ENCODE results near the gene NUBP2. TPM values are rescaled to one million over a fixed set of nuclear protein-coding genes. Genes with fewer than 3 reads are reported as not detected.

NUBP2 gene
- total and polyA plus RNA-seq, 4 donors = 28.9 to 80.9 (median 54.1) TPM

GRCh38 chr16:1790261-1790610 lies 7.5 kb downstream of the NUBP2 start:
- Histone ChIP-seq H3K4me1 (ENCODE audit: control insufficient read depth in 4 of 4, insufficient read depth in 4 of 4, low read length in 3 of 4) (peaks cover 20 to 73% (median 51%) of the 10 kb centered on the region in 4 donors), H3K4me3 (ENCODE audit: low read depth in 1 of 3, low read length in 3 of 3) (no peak overlapping the region), H3K36me3 (ENCODE audit: control insufficient read depth in 4 of 4, insufficient read depth in 3 of 4, low read depth in 1 of 4, low read length in 3 of 4) (peaks cover 0 to 34% (median 5%) of the 10 kb centered on the region in 4 donors), H3K27me3 (ENCODE audit: control insufficient read depth in 4 of 4, insufficient read depth in 4 of 4, low read length in 3 of 4) (no peaks in the 10 kb centered on the region), H3K9ac (ENCODE audit: low read depth in 1 of 2, low read length in 2 of 2) (no peak overlapping the region), H3K27ac (ENCODE audit: low read depth in 1 of 2, low read length in 2 of 2) (no peak overlapping the region), H3K9me3 (ENCODE audit: control insufficient read depth in 4 of 4, low read length in 3 of 4) (no peaks in the 10 kb centered on the region)
- no peak for DNase-seq (ENCODE audit: low spot score)
- TF ChIP-seq TAF1 (conservative IDR thresholded peaks at IDR 0.05) (no peak), FOXA2 (IDR thresholded peaks at IDR 0.05) (no peak), ATF3 (IDR thresholded peaks at IDR 0.05) (no peak), RAD21 (IDR thresholded peaks at IDR 0.05) (no peak), ZBTB33 (IDR thresholded peaks at IDR 0.05) (no peak), HNF4G (IDR thresholded peaks at IDR 0.05) (no peak), NR2F2 (IDR thresholded peaks at IDR 0.05) (no peak), EGR1 (IDR thresholded peaks at IDR 0.05; ENCODE audit: low read depth in 2 of 2) (no peak), SP1 (IDR thresholded peaks at IDR 0.05) (no peak), CTCF (IDR thresholded peaks at IDR 0.05; ENCODE audit: low read depth, low read length, missing input control) (no peak), FOXA1 (IDR thresholded peaks at IDR 0.05) (no peak), YY1 (IDR thresholded peaks at IDR 0.05) (no peak), JUND (IDR thresholded peaks at IDR 0.05) (no peak), REST (IDR thresholded peaks at IDR 0.05) (no peak), MAX (IDR thresholded peaks at IDR 0.05) (no peak)
- WGBS = 91% methylated on average over 15 of the region's 15 CpGs

GRCh38 chr16:1790611-1791255 lies 8.0 kb downstream of the NUBP2 start:
- DNase-seq (ENCODE audit: low spot score) = no peak
- Histone ChIP-seq H3K4me3 (ENCODE audit: low read depth in 1 of 3, low read length in 3 of 3) (no peak overlapping the region), H3K27ac (ENCODE audit: low read depth in 1 of 2, low read length in 2 of 2) (no peak overlapping the region), H3K4me1 (ENCODE audit: control insufficient read depth in 4 of 4, insufficient read depth in 4 of 4, low read length in 3 of 4) (peaks cover 20 to 72% (median 52%) of the 10 kb centered on the region in 4 donors), H3K9ac (ENCODE audit: low read depth in 1 of 2, low read length in 2 of 2) (no peak overlapping the region), H3K36me3 (ENCODE audit: control insufficient read depth in 4 of 4, insufficient read depth in 3 of 4, low read depth in 1 of 4, low read length in 3 of 4) (peaks cover 0 to 34% (median 5%) of the 10 kb centered on the region in 4 donors), H3K9me3 (ENCODE audit: control insufficient read depth in 4 of 4, low read length in 3 of 4) (no peaks in the 10 kb centered on the region), H3K27me3 (ENCODE audit: control insufficient read depth in 4 of 4, insufficient read depth in 4 of 4, low read length in 3 of 4) (no peaks in the 10 kb centered on the region)
- TF ChIP-seq YY1 (IDR thresholded peaks at IDR 0.05) = no peak
- no peak for TF ChIP-seq NR2F2 (IDR thresholded peaks at IDR 0.05)
- no peak for TF ChIP-seq MAX (IDR thresholded peaks at IDR 0.05)
- TF ChIP-seq SP1 (IDR thresholded peaks at IDR 0.05) = no peak
- no peak for TF ChIP-seq HNF4A (conservative IDR thresholded peaks at IDR 0.05)
- 63% methylated on average over 44 of the region's 44 CpGs for WGBS

Measured in liver (tissue), 9 donors.